K562 (cell line): ENCODE data around the gene MYO3B. TPM values are rescaled to one million over a fixed set of nuclear protein-coding genes. Genes with fewer than 3 reads are reported as not detected.

Experiments used
- CBFA2T3 ChIP-seq: fragments of 450-650 bp; IDR thresholded peaks from 2 replicates; pipeline ENCODE4 v1.6.1; 2017
- DPF2 ChIP-seq: fragments of 450-650 bp; IDR thresholded peaks from 2 replicates; pipeline ENCODE4 v1.6.1; 2016
- EGR1 ChIP-seq: fragments of 450-650 bp; conservative IDR thresholded peaks from 2 replicates; pipeline ENCODE4 v1.6.1; 2017; ENCODE audit warnings: mild to moderate bottlenecking
- ETV1 ChIP-seq: fragments of 450-650 bp; conservative IDR thresholded peaks from 2 replicates; pipeline ENCODE4 v1.6.1; 2016; ENCODE audit warnings: missing genetic modification characterization, control low read depth, low read depth, missing compliant biosample characterization
- HDGF ChIP-seq: fragments of 450-650 bp; IDR thresholded peaks from 2 replicates; pipeline ENCODE4 v1.6.1; 2016
- MNT ChIP-seq, 2 experiments: fragments of 450-650 bp; conservative IDR thresholded peaks; 2 replicates each; pipeline ENCODE4 v1.6.1; 2017; ENCODE audit warnings: mild to moderate bottlenecking in 2 of 2, moderate library complexity in 2 of 2
- NFE2 ChIP-seq: IDR thresholded peaks from 2 replicates; pipeline ENCODE4 v1.6.1; 2014; ENCODE audit warnings: antibody characterized with exemption, low read depth
- POLR2G ChIP-seq: fragments of 200-400 bp; formaldehyde crosslinking; IDR thresholded peaks from 2 replicates; pipeline ENCODE4 v1.6.1; 2017; ENCODE audit warnings: low read depth, mild to moderate bottlenecking, antibody characterized with exemption, low read length, moderate library complexity
- PTBP1 ChIP-seq: fragments of 200-400 bp; formaldehyde crosslinking; IDR thresholded peaks from 2 replicates; pipeline ENCODE4 v1.6.1; 2017; ENCODE audit warnings: low read depth, low read length
- RBM39 ChIP-seq: fragments of 200-400 bp; formaldehyde crosslinking; optimal IDR thresholded peaks from 2 replicates; pipeline ENCODE3; 2018; ENCODE audit warnings: low read depth, low read length
- SMARCE1 ChIP-seq: fragments of 450-650 bp; IDR thresholded peaks from 2 replicates; pipeline ENCODE4 v1.7.1; 2016; ENCODE audit warnings: mild to moderate bottlenecking
- TAF1 ChIP-seq: IDR thresholded peaks from 2 replicates; pipeline ENCODE4 v1.6.1; 2011; ENCODE audit warnings: mild to moderate bottlenecking, low read length, moderate library complexity; ENCODE audit not compliant: insufficient read depth, control insufficient read depth, severe bottlenecking; ENCODE audit errors: extremely low read depth
- ZBED1 ChIP-seq: IDR thresholded peaks from 2 replicates; pipeline ENCODE4 v1.6.1; 2014
- ZBTB1 ChIP-seq: sonication (generic); formaldehyde crosslinking; IDR thresholded peaks from 2 replicates; pipeline ENCODE4 v1.8.1; 2023; ENCODE audit warnings: missing genetic modification reagents, low read depth, mild to moderate bottlenecking, borderline replicate concordance
- ZNF224 ChIP-seq: sonication (generic); formaldehyde crosslinking; IDR thresholded peaks from 2 replicates; pipeline ENCODE4 v1.8.0; 2022; ENCODE audit warnings: mild to moderate bottlenecking, missing genetic modification reagents
- ZNF444 ChIP-seq: fragments of 250-450 bp; sonication (Bioruptor Pico); IDR thresholded peaks from 2 replicates; pipeline ENCODE4 v1.4.0; 2020; ENCODE audit warnings: mild to moderate bottlenecking, moderate library complexity
- ZNF518B ChIP-seq: fragments of 250-450 bp; sonication (Bioruptor Pico); IDR thresholded peaks from 2 replicates; pipeline ENCODE4 v1.5.0; 2021; ENCODE audit warnings: mild to moderate bottlenecking, moderate library complexity
- ZNF79 ChIP-seq: fragments of 250-450 bp; sonication (Bioruptor Pico); IDR thresholded peaks from 2 replicates; pipeline ENCODE4 v1.4.0; 2020; ENCODE audit warnings: low read depth, mild to moderate bottlenecking, moderate library complexity
- polyA plus RNA-seq, 8 experiments: library from polyadenylated mRNA; depleted of rRNA in 4 of 8; stranded (reverse) in 5 of 8; unstranded in 3 of 8; fragments of >200 nt; fragmentation: Nextera tagmentation in 2 of 8; fragmentation: Illumina TruSeq in 1 of 8; extraction: Ambion mirVana in 2 of 8; extraction: Trizol in 1 of 8; gene quantifications; 2 replicates each; pipeline versions ENCODE4 v1.2.1 to v1.2.3, GENCODE V29; 2011 to 2014; ENCODE audit warnings: inconsistent platforms in 1 of 8, missing spikeins in 1 of 8
- total RNA-seq, 7 experiments: library from RNA; depleted of rRNA in 6 of 7; stranded (reverse); fragments of >200 nt in 6 of 7; fragmentation: Illumina TruSeq in 2 of 7; extraction: Trizol in 2 of 7; gene quantifications; 2 replicates each; pipeline versions ENCODE4 v1.2.1 to v1.2.3, GENCODE V29; 2011 to 2021; ENCODE audit warnings: low replicate concordance in 1 of 7
- TF ChIP-seq, protein P1 (sequence below): fragments of 250-450 bp; sonication (Bioruptor Pico); IDR thresholded peaks from 2 replicates; pipeline ENCODE4 v1.4.0; 2020

The MYO3B gene
- total and polyA plus RNA-seq, 9 of the 15 experiments (the other 6 are each of a cell fraction or from before 2014, with no cell fraction given) = 2.7 to 6.5 (median 3.6) TPM

- TF ChIP-seq PTBP1 (no peak), ZNF79 (CRISPR knock-in tag) (no peak), TAF1 (peak; percentile 41), DPF2 (peak; percentile 85), ZNF444 (CRISPR knock-in tag) (peak; percentile 19; the same call in 1 of the 2 replicates), ZNF224 (CRISPR knock-in tag) (no peak), ZNF518B (CRISPR knock-in tag) (no peak), ZBED1 (no peak), EGR1 (no peak), POLR2G (no peak), RBM39 (no peak), ETV1 (tag) (peak; percentile 81), MNT (conservative IDR thresholded peaks at IDR 0.05) (0 out of 4 replicates have a peak, but pooled peaks of 1 of the 2 experiments have one; percentile 7), NFE2 (peak; percentile 74), CBFA2T3 (peak; percentile 85), ZBTB1 (CRISPR knock-in tag) (no peak), SMARCE1 (peak; percentile 76), HDGF (no peak)
- TF ChIP-seq, protein P1, sequence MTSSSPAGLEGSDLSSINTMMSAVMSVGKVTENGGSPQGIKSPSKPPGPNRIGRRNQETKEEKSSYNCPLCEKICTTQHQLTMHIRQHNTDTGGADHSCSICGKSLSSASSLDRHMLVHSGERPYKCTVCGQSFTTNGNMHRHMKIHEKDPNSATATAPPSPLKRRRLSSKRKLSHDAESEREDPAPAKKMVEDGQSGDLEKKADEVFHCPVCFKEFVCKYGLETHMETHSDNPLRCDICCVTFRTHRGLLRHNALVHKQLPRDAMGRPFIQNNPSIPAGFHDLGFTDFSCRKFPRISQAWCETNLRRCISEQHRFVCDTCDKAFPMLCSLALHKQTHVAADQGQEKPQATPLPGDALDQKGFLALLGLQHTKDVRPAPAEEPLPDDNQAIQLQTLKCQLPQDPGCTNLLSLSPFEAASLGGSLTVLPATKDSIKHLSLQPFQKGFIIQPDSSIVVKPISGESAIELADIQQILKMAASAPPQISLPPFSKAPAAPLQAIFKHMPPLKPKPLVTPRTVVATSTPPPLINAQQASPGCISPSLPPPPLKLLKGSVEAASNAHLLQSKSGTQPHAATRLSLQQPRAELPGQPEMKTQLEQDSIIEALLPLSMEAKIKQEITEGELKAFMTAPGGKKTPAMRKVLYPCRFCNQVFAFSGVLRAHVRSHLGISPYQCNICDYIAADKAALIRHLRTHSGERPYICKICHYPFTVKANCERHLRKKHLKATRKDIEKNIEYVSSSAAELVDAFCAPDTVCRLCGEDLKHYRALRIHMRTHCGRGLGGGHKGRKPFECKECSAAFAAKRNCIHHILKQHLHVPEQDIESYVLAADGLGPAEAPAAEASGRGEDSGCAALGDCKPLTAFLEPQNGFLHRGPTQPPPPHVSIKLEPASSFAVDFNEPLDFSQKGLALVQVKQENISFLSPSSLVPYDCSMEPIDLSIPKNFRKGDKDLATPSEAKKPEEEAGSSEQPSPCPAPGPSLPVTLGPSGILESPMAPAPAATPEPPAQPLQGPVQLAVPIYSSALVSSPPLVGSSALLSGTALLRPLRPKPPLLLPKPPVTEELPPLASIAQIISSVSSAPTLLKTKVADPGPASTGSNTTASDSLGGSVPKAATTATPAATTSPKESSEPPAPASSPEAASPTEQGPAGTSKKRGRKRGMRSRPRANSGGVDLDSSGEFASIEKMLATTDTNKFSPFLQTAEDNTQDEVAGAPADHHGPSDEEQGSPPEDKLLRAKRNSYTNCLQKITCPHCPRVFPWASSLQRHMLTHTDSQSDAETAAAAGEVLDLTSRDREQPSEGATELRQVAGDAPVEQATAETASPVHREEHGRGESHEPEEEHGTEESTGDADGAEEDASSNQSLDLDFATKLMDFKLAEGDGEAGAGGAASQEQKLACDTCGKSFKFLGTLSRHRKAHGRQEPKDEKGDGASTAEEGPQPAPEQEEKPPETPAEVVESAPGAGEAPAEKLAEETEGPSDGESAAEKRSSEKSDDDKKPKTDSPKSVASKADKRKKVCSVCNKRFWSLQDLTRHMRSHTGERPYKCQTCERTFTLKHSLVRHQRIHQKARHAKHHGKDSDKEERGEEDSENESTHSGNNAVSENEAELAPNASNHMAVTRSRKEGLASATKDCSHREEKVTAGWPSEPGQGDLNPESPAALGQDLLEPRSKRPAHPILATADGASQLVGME (CRISPR knock-in tag) = peak; percentile 70; the same call in 1 of the 2 replicates
Measured at GRCh38 chr2:170362871-170363631, 185.1 kb downstream of the MYO3B start (continued).
